RWPE1 (cell line): Measurements from ENCODE around the gene RELL1.

Experiments used
- CTCF ChIA-PET: fragments of 350-600 bp; sonication (Branson Sonifier 250); formaldehyde crosslinking; extraction: SDS; loops from one replicate; lab custom pipeline; 2021; lab: Yijun Ruan, JAX
- POLR2A ChIA-PET: fragments of 400-600 bp; formaldehyde crosslinking; extraction: SDS; loops from one replicate; lab custom pipeline; 2020; ENCODE audit warnings: antibody characterized with exemption; ENCODE audit not compliant: low non-redundant PET; lab: Yijun Ruan, JAX
- DNase-seq: peaks from one replicate; pipeline ENCODE4 v3.0.0; 2012; ENCODE audit warnings: low spot score
- H3K27ac ChIP-seq: fragments of 450-650 bp; 2 replicates; pipeline ENCODE4 v1.5.1; 2017
- TF ChIP-seq, protein P1 (sequence below): fragments of 450-650 bp; conservative IDR thresholded peaks from 2 replicates; pipeline ENCODE4 v1.5.1; 2017; ENCODE audit warnings: low read depth, mild to moderate bottlenecking

RELL1 gene

DNA sequence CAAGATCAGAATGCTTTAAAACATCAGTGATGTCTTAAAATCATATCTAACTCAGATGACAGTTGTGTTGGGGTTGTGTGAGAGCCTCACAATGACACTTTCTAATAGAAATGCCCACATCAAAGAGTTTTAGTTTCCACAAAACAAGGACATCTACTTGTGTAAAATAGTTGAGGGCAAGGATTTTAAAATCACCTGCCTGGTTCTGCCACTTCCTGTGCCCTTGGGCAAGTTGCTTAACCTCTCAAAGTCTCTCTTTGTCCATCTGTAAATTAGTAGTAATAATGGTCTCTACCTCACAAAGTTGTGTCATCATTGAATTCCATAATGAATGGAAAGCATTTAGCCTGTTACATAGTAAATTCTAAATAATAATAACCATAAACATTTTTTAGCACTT is 41.9 kb upstream of the RELL1 start:
- TF ChIP-seq, protein P1, sequence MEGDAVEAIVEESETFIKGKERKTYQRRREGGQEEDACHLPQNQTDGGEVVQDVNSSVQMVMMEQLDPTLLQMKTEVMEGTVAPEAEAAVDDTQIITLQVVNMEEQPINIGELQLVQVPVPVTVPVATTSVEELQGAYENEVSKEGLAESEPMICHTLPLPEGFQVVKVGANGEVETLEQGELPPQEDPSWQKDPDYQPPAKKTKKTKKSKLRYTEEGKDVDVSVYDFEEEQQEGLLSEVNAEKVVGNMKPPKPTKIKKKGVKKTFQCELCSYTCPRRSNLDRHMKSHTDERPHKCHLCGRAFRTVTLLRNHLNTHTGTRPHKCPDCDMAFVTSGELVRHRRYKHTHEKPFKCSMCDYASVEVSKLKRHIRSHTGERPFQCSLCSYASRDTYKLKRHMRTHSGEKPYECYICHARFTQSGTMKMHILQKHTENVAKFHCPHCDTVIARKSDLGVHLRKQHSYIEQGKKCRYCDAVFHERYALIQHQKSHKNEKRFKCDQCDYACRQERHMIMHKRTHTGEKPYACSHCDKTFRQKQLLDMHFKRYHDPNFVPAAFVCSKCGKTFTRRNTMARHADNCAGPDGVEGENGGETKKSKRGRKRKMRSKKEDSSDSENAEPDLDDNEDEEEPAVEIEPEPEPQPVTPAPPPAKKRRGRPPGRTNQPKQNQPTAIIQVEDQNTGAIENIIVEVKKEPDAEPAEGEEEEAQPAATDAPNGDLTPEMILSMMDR, result no peak
- ChIA-PET POLR2A (no interaction called here), CTCF (no interaction called here)
- DNase-seq, result no peak
- no peak overlapping the region for H3K27ac ChIP-seq

DNA sequence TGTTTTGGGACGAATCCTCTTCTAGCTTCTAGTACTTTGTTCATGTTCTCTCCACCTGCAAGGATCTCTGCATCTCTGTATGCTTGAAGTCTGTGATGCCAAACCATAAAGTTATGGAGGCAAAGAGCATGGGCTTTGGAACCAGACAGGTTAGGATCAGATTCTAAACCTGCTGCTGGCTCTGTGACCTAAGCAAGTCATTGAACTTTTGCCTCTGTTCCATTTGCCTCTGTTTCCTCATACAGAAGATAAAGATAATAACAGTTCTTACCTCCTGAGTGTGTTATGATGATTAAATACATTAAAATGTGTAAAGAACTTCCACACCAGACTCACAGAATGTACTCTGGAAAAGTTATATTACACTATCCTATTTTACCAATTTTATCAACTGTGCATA is 41.5 kb upstream of the RELL1 start:
- TF ChIP-seq, protein P1, result no peak
- POLR2A ChIA-PET, result no interaction called here
- no peak for DNase-seq
- H3K27ac ChIP-seq, result no peak overlapping the region
- CTCF ChIA-PET, result no interaction called here

DNA sequence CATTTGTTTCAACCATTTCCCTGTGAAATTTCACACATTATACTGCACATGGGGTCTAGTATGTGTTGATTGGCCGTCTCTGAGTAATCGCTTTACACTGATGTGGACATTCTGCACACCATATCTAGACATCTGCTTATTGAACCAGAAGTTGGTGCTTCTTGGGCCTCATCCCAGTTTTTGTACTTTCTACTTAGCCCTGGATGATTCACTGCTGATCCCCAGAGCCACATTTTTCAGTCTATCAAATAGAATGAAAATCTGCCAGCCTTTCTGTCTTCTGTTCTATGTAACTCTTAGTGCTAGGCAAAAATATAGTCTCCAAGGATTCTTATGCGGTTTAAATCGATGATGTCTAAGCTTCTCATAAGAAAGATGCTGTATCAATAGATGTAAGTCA is 40.5 kb upstream of the RELL1 start:
- no peak for DNase-seq
- TF ChIP-seq, protein P1, result no peak
- CTCF ChIA-PET, result no interaction called here
- POLR2A ChIA-PET, result no interaction called here
- no peak overlapping the region for H3K27ac ChIP-seq

DNA sequence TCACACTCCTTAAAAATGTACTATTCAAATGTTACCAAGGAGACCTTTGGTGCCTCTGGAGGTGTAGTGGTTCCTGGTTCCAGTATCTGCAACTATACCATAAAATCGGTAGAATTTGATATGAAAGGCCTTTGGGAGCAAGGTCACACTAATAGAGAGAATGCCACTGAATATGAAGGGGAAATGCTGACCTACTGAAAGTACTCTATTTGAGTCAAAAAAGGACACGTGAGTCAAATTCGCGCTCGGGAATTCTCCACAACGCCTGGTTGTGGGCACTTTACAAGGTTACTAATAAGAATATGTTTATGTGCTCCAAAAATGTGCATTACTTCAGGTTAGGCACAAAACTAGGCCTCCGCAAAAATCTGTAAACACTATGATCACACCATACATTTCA is 39.5 kb upstream of the RELL1 start:
- TF ChIP-seq, protein P1, result no peak
- CTCF ChIA-PET, result no interaction called here
- POLR2A ChIA-PET, result no interaction called here
- H3K27ac ChIP-seq, result no peak overlapping the region
- DNase-seq, result no peak

DNA sequence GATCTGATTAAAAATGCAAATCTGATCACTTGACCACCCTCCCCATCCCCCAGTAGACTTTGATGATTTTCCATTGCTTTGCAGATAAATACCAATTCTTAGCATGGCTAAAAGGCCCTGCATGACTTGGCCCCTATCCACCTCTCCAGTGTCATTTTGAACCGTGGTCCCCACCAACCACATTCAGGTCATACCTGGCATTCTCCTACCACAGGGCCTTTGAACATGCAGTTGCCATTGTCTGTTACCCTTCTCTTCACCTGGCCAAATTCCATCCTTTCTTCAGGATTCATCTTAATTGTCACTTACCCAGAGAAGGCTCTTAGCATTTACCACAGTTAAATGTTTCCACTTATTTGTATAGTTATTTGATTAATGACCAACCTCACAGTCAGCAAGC is 36.9 kb upstream of the RELL1 start:
- no peak for DNase-seq
- ChIA-PET CTCF (no interaction called here), POLR2A (no interaction called here)
- H3K27ac ChIP-seq, result no peak overlapping the region
- TF ChIP-seq, protein P1, result no peak

DNA sequence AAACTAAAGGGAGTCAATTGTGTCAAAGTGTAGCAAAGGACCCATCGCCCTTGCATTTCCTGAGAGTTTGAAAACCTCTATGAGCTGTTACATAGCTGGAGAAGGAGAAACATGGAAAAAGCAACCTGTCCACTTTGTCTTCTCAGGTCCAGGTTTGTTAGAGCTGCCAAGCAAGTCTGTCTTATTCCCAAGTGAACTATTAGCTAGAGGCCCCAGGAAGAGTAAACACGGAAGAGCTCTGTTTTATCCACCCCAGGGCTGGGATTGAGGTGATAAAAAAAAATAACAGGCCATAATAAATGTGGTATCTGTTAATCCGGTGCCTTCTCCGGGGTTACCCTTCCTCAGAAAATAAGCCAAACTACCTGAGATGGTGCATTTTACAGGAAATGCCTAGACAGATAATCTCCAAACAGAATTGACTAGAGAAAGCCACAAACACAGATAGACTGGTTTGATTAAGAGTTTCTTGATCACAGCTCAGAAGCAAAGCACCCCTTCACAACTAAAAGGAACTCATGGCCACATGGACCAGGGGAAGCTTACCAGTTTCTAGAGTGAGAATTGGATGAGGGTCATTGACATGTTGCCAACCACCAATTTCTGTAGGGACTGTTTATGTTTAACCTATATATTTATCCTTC is 35.9 kb upstream of the RELL1 start:
- ChIA-PET CTCF (interaction anchor here (0.5 kb wide), 1 partner anchor 188 kb away, joined by 3 read pairs; no protein-coding TSS in a partner anchor), POLR2A (no interaction called here)
- TF ChIP-seq, protein P1, result no peak
- H3K27ac ChIP-seq, result no peak overlapping the region
- DNase-seq, result no peak

DNA sequence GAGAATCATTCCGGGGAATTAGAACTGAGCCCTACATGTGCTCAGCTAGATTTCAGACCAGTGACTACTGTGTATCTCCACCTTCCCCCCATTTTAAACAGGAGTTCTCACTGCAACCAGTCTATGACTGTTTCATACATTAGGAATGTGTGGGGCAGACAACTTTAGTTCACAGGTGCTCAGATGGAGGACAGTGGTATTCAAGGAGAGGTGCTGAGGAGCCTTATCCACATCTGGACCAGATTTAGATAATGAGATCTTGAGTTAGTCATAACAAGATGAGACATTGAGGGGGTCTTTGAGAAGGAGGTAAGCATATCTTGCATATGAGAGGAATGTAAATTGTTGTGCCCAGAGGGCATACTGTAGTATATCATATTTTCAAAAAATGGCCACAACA is 32.8 kb upstream of the RELL1 start:
- H3K27ac ChIP-seq, result no peak overlapping the region
- DNase-seq, result peak; percentile 26
- TF ChIP-seq, protein P1, result no peak
- POLR2A ChIA-PET, result no interaction called here
- CTCF ChIA-PET, result interaction anchor here (0.6 kb wide), 1 partner anchor 87 kb away, joined by 3 read pairs; no protein-coding TSS in a partner anchor
